SH-SY5Y (cell line): ENCODE data around the gene SSTR5.

Source experiments
- GATA2 ChIP-seq: IDR thresholded peaks from 2 replicates; pipeline ENCODE4 v1.6.1; 2011; ENCODE audit warnings: mild to moderate bottlenecking, low read depth, low read length
- GATA3 ChIP-seq: IDR thresholded peaks from 2 replicates; pipeline ENCODE4 v1.6.1; 2011; ENCODE audit warnings: low read depth, mild to moderate bottlenecking, low read length, moderate library complexity

DNA sequence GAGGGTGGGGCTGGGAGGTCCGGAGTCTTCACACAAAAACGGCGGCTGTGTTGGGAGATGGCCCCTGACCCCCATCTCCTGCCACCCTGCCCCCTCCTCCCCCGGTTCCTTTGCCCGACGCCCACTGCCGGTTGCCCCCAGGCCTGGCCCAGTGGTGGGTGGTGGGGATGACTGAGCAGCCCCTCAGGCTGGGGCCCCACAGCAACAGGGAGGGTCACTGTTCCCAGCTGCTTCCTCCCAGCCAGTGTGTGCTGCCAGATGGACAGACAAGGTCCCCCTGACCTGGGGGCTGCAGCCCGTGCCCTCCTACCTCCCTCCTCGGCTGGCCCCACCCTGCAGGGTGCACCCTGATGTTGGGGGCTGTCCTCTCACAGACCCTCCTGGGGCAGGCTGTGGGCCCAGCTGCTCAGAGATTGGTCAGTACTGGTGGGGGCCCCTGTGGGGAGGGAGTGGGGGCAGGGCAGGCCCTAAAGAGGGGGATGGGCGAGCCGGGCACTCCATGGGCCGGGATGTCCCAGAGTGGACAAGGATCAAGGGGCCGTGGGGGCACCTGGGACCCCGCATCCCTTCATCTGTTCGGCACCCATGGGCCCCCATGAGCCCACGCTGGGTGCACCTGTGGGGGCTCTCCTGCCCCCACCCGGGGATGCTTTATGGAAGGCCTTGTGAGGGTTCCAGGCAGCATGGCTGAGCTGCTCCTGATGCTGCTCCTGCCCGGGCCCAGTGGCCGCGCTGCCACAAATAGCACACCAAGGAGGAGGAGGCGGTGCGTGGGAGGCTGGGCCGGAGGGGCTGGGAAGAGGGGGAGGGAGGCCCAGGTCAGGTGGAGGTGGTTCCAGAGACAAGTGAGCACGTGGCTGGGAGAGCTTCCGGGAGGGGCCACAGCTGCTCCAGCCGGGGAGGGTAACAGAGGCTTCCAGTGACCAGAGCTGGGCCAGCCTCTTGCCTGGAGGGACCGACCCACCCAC lies 18.4 kb downstream of the SSTR5 start:
- TF ChIP-seq GATA3 (no peak), GATA2 (no peak)
